Stimulated activated naive CD8-positive, alpha-beta T cell treated with anti-CD3 and anti-CD28 coated beads, Interleukin-15, Interleukin-2, amounts not matched to agents 100 U/mL and 50 U/mL, for 24 hours (primary cell): ENCODE data around the gene PRKAR1B.
"Not testable (repeated sequence)": the region's sequence is repeated elsewhere in the genome, so short reads cannot be mapped to it uniquely, and the experiment has no call there.

ENCODE experiments used
- ATAC-seq: fragments of 150-1000 bp; cut with Tn5 transposase; one replicate; pipeline ENCODE4 v1.10.0; 2021
- DNase-seq: peaks from one replicate; pipeline ENCODE4 v3.0.0; 2021

PRKAR1B gene

DNA sequence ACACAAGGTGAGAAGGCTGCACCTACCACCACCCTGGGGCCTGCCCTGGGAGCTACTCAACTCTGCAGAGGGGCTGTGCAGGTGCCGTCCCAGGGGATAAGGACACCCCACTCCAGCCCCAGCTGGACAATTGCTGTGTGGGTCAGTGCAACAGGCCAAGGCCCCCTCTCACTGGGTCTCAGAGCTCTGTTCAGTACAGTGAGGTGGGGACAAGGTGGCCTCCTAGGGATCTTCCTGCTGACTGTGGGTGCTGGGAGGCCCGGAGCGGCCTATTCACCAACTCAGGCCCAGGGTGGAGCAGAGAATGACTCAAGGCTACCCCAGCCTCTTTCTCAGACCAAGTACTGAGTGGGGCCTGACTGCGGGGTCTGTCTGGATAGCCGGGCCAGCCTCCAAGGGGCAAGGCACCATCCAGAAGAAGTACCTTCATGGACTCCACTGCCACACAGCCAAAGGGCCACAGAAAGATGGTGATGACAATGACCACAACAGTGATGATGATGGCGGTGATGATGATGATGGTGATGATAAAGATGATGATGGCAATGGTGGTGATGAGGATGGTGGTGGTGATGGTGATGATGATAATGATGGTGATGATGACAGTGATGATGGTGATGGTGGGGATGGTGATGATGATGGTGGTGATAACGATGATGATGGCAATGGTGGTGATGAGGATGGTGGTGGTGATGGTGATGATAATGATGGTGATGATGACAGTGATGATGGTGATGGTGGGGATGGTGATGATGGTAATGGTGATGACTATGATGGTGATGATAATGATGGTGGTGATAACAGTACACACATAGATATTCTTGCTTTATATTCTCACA is 60.4 kb downstream of the PRKAR1B start:
- no peak for ATAC-seq
- no peak for DNase-seq

DNA sequence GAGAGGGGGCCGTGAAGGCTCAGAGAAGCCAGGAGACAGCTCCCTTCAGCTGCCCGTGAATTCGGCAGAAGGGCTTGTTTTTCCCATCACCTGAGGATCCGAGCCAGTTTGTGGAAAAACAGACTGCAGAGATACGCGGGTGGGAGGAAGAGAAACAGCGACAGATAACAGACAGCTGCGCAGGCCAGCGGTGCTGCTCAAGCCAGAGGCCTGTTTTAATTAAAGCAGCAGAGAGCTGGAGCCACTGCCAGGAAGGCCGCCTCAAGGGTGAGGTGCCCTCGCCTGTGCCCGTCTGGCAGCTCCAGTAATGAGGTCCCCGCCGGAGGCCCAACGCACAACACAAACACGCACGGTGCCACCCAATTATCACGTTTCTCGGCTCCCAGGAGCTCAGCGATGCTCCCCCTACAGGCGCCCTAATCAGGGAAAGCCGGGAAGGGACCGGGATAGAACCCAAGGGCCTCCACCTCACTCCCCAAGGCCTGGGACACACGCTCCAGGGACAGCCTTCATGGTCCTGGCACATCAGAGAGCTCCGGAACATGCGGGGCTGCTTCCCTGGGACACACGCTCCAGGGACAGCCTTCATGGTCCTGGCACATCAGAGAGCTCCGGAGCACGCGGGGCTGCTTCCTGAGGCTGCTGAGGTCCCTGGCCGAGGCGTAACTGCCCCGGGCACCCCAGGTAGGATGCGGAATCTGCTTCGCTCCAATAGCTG is 61.2 kb downstream of the PRKAR1B start:
- ATAC-seq = no peak
- no peak for DNase-seq

DNA sequence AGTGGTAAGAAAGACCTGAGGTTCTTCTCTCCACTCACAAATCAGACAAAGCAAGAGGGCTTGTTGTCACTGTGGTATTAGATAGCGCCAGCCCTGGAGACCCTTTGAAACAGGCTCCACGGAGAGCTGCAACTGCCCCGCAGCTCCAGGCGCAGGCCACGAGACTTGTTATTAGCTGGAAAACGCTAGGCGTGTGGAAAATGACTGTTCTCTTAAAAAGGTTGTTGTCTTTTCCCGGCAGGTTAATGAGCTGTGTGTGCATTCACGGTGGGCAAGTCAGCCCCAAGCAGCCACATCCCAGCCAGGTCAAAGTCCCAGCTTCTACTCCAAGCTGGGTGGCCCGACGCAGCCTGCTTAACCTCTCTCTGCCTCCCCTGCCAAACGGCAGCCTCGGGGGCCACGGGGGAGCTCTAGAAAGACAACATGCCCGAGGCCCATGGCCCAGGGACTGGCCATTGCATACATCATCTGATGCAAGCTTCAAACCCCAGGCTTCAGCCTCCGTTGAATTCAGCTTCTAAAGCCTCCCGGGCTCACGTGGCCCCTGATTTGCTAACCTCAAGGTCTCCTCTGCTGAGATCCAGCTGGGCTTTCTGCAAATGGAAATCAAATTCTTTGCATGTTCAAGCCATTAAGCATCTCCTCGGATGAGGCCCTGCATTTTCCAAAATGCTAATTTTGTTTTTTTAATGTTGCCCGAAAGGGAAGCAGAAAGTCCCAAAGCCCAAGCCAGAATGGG is 61.9 kb downstream of the PRKAR1B start:
- DNase-seq = no peak
- ATAC-seq = no peak

DNA sequence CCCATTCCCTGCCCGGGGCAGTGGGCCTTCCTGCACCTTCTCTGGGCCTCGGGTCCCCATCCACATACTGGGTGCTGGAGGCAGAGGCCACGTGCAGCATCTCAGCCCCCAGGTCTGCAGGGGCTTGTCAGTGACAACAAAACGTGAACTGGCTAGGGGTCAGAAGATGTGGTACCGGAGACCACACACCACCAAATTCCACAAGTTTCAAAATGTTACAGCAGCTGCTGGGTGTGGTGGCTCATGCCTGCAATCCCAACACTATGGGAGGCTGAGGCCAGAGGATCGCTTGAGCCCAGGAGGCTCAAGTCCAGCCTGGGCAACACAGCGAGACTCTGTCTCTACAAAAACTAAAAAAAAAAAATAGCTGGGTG is 62.7 kb downstream of the PRKAR1B start:
- no peak for DNase-seq

DNA sequence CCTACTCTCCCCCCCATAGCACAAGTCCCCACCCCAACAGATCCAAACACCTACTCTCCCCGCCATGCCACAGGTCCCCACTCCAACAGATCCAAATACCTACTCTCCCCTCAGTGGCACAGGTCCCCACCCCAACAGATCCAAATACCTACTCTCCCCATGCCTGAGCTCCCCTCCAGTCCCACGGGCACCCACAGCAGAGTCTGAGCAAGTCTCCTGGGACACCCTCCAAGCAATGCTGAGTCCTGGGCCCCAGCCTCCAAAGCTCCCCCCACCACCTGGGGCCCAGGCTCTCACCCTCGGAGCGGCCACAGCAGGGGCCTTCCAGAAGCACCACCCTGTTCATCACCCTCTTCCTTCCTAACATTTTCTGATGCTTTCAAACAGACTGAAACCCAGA is 64.5 kb downstream of the PRKAR1B start:
- ATAC-seq = no peak
- no peak for DNase-seq

More for the DNA sequence above, 62.7 kb downstream of the PRKAR1B start:
- no peak for ATAC-seq

DNA sequence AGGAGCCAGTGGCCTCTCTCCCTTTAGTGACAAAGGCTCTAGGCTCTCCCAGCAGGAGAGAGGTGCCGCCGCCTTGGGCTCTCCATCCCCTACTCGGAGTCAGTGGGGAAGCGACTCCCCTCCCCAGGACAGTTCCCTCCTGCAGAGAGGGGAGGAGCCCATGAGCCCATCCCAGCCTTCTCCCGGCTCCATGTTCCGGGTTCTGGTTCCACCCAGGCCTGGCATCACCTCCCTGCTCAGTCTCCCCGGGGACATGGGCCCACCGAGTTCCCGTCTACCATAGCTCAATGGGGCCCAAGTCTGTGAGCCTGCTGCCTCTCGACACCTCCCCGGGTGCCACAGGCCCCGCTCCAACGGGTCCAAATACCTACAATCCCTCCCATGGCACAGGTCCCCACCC is 67.1 kb downstream of the PRKAR1B start:
- DNase-seq (no peak), ATAC-seq (no peak)

DNA sequence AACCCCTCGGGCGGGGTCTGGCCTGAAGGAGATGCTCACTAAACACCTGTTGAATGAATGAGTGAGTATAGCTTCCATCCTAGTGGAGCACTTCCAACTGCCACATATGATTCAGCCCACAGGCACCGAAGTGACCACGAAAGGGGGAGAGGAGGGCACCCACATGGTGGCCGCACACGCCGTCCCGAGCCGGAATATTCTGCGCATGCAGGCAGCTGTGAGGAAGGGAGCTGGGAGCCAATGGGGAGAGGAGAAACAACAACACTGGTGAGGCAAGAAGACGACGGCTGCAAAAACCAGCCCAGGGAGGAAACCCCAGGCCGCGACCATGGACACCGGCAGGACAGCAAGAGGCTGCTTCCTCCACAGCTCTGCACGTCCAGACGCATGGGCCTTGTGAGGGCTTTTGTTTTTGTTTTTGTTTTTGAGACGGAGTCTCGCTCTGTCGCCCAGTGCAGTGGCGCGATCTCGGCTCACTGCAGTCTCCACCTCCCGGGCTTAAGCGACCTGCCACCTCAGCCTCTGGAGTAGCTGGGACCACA is 67.7 kb downstream of the PRKAR1B start:
- no peak for ATAC-seq

DNA sequence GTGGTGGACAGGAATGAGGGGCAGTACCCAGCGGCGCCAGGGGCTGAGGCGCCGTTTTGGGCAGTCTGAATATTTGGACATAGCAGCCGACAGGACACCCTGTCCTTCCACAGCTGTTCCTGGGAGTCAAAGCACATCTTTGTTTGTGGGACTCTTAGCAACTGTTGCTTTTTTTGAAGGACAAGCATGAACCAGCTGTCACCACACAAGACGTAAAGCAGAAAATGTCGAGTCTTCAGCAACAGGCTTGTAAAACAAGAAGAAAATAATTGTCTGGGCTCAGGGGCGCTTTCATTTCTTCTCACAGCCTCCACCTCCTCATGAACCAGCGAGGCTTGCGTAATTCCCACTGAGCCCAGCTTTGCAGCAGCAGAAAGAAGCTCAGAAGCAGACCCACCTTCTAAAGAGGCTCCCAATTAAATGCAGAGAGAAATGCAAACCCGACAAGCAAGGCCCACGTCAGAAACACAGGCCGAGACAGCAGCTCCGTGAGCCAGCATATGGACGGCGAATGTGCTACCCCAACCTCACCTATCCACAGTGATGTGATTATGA is 69.4 kb downstream of the PRKAR1B start:
- DNase-seq = no peak

More for the DNA sequence above, 67.7 kb downstream of the PRKAR1B start:
- DNase-seq = no peak

DNA sequence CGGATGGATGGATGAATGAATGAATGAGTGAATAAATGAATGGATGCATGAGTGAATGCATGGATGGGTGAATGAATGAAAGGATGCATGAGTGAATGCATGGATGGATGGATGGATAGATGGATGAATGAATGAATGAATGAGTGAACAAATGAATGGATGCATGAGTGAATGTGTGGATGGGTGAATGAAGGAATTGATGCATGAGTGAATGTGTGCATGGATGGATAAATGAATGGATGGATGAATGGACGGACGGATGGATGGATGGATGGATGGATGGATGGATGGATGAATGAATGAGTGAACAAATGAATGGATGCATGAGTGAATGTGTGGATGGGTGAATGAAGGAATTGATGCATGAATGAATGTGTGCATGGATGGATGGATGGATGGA is 70.1 kb downstream of the PRKAR1B start:
- DNase-seq, ATAC-seq: not testable (repeated sequence)

More for the DNA sequence above, 69.4 kb downstream of the PRKAR1B start:
- no peak for ATAC-seq

DNA sequence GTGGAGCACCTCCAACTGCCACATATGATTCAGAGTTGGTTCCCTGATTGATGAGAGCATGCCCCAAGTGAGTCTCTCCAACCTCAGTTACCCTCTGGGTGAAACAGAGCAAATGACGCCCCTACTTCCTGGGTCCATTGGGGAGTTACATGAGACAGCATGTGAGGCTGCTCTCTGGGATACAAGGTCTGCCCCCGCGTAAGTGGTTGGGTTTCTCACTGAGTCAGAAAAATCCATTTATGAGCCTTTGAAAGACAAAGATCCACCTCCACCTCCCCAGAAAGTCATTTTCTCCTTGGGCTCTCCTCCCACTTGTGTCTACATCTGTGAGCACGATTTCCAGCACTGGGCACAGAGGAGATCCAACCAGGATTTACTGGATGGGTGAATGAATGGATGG is 71.3 kb downstream of the PRKAR1B start:
- ATAC-seq (no peak), DNase-seq (no peak)

DNA sequence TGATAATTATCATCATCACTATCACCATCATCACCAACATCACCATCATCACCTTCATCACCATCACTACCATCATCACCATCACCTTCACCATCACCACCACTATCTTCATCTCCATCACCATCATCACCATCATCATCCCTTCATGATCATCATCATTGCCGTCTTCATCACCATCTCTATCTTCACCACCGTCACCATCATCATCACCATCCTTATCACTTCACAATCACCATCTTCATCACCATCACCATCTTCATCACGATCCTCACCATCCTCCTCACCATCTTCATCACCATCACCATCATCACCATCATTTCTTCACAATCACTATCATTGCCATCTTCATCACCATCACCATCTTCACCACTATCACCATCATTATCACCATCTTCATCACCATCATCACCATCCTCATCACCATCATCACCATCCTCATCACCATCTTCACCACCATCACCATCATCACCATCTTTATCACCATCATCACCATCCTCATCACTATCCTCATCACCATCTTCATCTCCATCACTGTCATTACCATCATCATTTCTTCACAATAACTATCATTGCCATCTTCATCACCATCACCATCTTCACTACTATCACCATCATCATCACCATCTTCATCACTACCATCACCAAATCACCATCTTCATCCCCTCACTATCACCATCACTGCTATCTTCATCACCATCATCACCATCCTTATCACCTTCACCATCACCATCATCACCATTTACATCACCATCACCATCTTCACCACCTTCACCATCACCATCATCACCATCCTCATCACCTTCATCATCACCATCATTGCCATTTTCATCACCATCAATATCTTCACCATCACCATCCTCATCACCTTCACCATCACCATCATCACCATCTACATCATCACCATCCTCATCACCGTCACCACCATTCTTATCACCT is 73.0 kb downstream of the PRKAR1B start:
- DNase-seq = no peak
- ATAC-seq = no peak

DNA sequence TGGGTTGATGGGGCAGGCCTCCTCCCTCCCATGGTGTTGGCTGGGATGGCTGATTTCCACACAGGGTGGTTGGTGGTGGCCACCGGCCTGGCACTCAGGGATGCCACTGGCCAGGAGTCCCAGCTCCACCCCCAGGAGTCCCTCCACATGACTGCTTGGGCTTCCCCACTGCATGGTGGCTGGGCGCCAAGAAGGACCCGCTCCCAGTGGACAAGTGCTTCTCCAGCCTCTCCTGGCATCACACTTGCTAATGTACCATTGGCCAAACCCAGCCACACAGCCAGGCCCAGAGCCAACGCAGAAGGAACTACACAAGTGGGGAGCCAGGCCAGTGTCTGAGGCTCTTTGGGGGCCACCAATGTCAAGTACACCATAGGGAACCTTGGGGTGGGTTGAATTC is 74.2 kb downstream of the PRKAR1B start:
- ATAC-seq = no peak
- DNase-seq = no peak

DNA sequence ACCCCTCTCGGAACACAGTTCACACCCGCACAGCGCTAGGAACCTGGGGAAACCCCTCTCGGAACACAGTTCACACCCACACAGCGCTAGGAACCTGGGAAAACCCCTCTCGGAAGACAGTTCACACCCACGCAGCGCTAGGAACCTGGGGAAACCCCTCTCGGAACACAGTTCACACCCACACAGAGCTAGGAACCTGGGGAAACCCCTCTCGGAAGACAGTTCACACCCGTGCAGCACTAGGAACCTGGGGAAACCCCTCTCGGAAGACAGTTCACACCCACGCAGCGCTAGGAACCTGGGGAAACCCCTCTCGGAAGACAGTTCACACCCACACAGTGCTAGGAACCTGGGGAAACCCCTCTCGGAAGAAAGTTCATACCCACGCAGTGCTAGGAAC is 74.9 kb downstream of the PRKAR1B start:
- not testable (repeated sequence) for ATAC-seq, DNase-seq

DNA sequence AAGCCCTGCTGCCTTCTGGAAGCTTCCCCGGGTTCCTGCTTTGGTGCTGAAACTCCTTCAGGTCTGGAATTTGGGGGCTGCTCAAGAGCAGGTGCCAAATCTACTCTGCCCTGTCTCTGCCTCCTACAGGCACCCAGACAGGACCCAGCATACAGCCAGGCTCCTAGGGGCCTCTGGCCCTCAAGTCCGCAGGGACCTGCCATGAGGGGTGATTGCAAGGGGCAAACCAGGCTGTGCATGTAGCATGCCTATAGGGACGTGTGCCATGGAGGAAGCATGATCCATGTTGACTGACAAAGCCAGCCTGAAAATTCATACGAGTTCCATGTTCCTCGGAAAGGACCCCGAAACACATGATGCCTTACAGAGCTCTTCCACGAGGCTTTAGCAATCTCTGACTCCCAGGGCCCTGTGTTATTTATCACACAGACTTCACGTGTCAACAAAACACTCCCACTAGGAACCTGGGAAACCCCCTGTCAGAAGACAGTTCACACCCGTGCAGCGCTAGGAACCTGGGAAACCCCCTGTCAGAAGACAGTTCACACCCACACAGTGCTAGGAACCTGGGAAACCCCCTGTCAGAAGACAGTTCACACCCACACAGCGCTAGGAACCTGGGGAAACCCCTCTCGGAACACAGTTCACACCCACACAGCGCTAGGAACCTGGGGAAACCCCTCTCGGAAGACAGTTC is 75.9 kb downstream of the PRKAR1B start:
- ATAC-seq (no peak), DNase-seq (peak; percentile 21)

DNA sequence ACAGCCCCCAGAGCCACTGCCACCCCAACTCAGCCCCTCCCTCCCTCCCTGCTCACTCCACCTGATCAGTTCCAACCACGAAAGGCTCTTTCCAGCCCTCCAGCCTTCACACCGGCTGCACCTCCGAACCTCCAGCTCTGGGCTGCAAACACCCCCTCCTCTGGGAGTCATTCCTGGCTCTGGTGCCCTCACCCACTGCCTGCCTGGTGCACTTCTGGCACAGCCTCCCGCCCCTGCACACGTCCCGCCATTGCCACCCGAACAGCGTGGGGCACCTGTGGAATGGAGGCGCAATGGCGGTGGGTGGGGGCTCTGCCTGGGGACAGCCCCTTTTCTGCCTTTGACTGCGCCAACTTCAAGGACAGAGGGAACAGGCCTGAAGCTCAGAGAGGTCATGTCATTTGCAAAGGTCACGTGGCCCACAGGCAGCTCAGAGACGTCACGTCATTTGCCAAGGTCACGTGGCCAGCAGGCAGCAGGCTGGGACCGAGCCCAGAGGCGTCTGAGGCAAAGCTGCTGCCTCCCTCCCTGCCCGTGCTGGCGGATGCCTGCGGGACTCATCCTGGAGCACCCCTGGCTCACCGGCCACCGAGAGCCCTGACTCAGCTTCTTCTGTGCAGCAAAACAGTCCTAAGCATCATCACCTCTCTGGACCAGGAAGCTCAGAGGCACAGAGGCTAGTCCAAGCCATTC is 76.6 kb downstream of the PRKAR1B start:
- no peak for ATAC-seq
- no peak for DNase-seq

DNA sequence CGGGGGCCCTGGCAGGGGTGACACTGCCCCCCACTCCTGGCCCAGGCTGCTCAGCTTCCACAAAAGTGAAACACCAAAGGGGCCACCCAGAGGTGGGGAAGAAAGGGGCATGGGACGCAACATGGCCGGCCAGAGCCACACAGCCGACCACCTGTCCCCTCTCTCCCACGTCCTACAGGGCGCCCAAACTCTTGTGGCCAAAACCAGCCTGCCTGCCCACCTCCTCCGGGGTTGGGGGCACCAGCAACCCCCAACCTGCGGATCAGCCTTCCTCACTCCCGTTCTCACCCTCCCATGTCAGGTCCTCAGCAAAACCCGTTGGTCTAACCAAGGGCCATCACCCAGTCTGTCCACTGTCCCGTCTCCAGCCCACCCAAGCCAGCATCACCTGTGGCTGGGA is 80.1 kb downstream of the PRKAR1B start:
- DNase-seq (no peak), ATAC-seq (no peak)

DNA sequence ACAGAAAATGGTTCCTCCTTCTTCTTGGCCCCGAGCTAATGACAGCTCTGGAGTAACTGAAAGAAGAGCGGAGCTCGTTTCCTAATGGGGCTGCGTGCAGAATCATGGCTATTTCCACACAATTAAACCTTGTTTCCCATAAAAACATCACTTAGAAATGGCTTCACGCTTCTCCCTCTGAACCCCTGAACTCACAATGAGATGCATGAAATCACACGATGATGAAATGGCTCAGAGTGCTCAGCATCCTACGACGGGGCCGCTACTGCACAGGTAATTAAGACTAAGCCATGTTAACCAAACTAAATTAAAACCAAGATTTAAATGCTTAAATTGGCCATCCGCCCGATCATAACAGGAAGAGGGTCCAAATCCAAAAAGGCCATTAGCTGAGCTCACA is 80.6 kb downstream of the PRKAR1B start:
- ATAC-seq (no peak), DNase-seq (no peak)

DNA sequence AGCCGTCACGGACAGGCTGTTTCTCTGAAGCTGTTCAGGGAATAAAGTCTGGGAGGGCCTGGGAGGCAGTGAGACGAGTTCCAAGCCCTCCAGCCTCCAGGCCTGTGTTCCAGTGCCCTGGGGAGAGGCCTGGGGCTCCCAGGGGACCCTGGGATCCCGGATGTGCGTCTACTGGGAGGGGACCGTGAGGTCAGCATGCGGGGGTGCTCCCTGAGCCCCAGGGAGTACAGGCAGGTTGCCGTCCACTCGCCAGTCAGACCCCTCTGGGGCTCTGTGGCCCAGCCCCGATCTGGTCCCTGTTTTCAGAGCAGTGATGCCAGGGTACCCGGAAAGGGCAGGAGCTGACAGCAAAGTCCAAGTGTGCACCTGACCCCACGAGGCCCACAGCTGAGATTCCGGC is 81.5 kb downstream of the PRKAR1B start:
- DNase-seq (no peak), ATAC-seq (no peak)

DNA sequence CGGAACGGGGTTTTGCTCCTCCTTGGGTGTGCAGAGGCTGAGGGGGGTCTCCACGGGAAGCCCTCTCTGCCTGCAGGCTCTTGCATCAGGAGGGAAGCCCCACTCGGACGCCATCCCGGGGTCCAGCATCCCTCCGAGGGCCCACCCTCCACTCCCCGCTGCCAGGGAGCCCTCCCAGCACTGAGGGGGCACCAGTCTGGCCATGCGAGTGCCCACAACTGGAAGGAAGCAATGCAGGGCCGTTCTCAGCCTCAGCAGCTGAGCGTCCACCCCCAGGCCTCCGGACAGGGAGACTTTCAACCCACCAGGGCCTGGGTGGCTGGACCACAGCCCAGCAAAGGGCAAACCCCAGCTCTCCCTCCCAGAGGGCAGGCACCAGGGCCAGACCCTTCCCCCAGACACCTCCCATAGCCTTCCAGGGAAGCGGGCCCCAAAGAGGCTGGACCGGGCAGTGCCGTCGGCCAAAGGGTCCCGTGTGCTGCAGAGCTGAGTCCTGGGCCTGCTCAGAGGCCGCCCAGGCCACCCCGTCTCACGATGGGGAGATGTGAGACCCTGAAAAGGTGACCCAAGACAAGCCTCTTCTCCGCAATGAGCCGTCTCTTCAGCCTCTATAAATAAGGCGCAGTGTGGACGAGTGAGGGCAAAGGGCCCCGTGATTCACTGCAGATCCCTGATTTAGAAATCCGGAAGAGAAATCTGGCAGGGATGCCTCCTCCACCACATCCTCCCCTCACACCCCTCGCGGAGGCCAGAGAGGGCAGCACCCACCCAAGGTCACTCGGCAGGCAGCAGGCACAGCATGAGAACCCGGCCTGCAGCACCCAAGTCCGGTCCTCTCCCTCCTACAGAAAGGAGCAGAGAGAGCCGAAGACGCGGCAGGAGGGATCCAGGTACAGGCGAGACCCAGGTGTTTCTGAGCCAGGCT is 82.4 kb downstream of the PRKAR1B start:
- ATAC-seq = no peak
- no peak for DNase-seq
